HCT116 (cell line): ENCODE data around the gene PPP2R3A. TPM values are rescaled to one million over a fixed set of nuclear protein-coding genes. Genes with fewer than 3 reads are reported as not detected.
A peak's percentile ranks its signal among the peaks of the same experiment; 100 is the strongest.

Source experiments
- ATAC-seq: fragments of 200-7000 bp; cut with Tn5 transposase; 2 replicates; pipeline ENCODE4 v1.9.1; 2020; ENCODE audit warnings: mild to moderate bottlenecking, moderate library complexity
- BruUV-seq: library from RNA; stranded (reverse); fragments of 400-500 nt; replicated peaks from 2 replicates; lab custom pipeline; 2021; lab: Mats Ljungman, UMichigan
- CTCF ChIA-PET: fragments of 300-600 bp; sonication (Branson Sonifier 250); formaldehyde crosslinking; loops from one replicate; lab custom pipeline; 2021; ENCODE audit warnings: antibody characterized with exemption; lab: Charles Lee
- POLR2A ChIA-PET: fragments of 300-600, 350-600 bp; sonication (Branson Sonifier 250); formaldehyde crosslinking; loops from one replicate; lab custom pipeline; 2021; ENCODE audit warnings: antibody characterized with exemption; lab: Charles Lee
- RAD21 ChIA-PET, 2 experiments: fragments of 300-600 bp; sonication (Branson Sonifier 250); formaldehyde crosslinking; loops; one replicate each; lab custom pipeline; 2023; ENCODE audit warnings: low total read pairs in 2 of 2; ENCODE audit not compliant: uncharacterized antibody in 2 of 2, unreplicated experiment in 2 of 2, low non-redundant PET in 1 of 2; lab: Charles Lee
- DNase-seq: peaks from one replicate; pipeline ENCODE4 v3.0.0-alpha.2; 2010; ENCODE audit warnings: low read depth, low spot score
- H2AFZ ChIP-seq: fragments of 200-600 bp; shearing (Covaris generic), sonication (generic); 2 replicates; pipeline ENCODE4 v1.6.1; 2017; ENCODE audit warnings: low read depth, mixed run types, mixed read lengths, antibody characterized with exemption, low read length; ENCODE audit not compliant: poor library complexity, severe bottlenecking
- H3K27ac ChIP-seq: 2 replicates; pipeline ENCODE4 v1.5.1; 2012; ENCODE audit warnings: low read depth, low read length
- H3K27me3 ChIP-seq: fragments of 200-600 bp; sonication (generic); 2 replicates; pipeline ENCODE4 v1.6.1; 2016; ENCODE audit warnings: mixed run types, low read length, mixed read lengths; ENCODE audit not compliant: insufficient read depth
- H3K36me3 ChIP-seq, 2 experiments: fragments of 200-500 bp in 1 of 2; fragments of 200-600 bp in 1 of 2; sonication (Bioruptor generic) in 1 of 2; sonication (generic) in 1 of 2; 2 replicates each; pipeline versions ENCODE4 v1.5.1 to v1.6.1; 2014 to 2016; ENCODE audit warnings: low read length in 2 of 2, inconsistent platforms in 1 of 2, mixed read lengths in 1 of 2, mixed run types in 1 of 2; ENCODE audit not compliant: insufficient read depth in 2 of 2, control insufficient read depth in 1 of 2
- H3K4me1 ChIP-seq, 2 experiments: fragments of 200-600 bp in 1 of 2; sonication (generic) in 1 of 2; 2 replicates each; pipeline versions ENCODE4 v1.5.1 to v1.6.1; 2012 to 2017; ENCODE audit warnings: low read length in 2 of 2, inconsistent platforms in 1 of 2, mild to moderate bottlenecking in 1 of 2, mixed read lengths in 1 of 2, mixed run types in 1 of 2, moderate library complexity in 1 of 2; ENCODE audit not compliant: insufficient read depth in 2 of 2, control insufficient read depth in 1 of 2
- H3K4me2 ChIP-seq: fragments of 200-600 bp; sonication (generic); 2 replicates; pipeline ENCODE4 v1.6.1; 2017; ENCODE audit warnings: mixed run types, low read length, mixed read lengths
- H3K4me3 ChIP-seq, 2 experiments: fragments of 200-600 bp in 1 of 2; sonication (generic) in 1 of 2; replicated peaks in 1 of 2; 2 replicates each; pipeline ENCODE4 v1.5.1; 2011 to 2016; ENCODE audit warnings: low read length in 2 of 2, control low read depth in 1 of 2, low read depth in 1 of 2, mild to moderate bottlenecking in 1 of 2, mixed read lengths in 1 of 2, mixed run types in 1 of 2
- H3K79me2 ChIP-seq: fragments of 200-600 bp; sonication (generic); 2 replicates; pipeline ENCODE4 v1.6.1; 2017; ENCODE audit warnings: mild to moderate bottlenecking, mixed run types, low read length, moderate library complexity, mixed read lengths; ENCODE audit not compliant: insufficient read depth
- H3K9ac ChIP-seq: fragments of 200-600 bp; sonication (generic); 2 replicates; pipeline ENCODE4 v1.6.1; 2016; ENCODE audit warnings: low read length, mixed read lengths
- H3K9me2 ChIP-seq: fragments of 200-600 bp; sonication (generic), shearing (Covaris generic); 2 replicates; pipeline ENCODE4 v1.6.1; 2017; ENCODE audit warnings: mixed run types, mild to moderate bottlenecking, moderate library complexity; ENCODE audit not compliant: insufficient read depth
- H3K9me3 ChIP-seq, 2 experiments: fragments of 200-500 bp in 1 of 2; fragments of 200-600 bp in 1 of 2; sonication (Bioruptor generic) in 1 of 2; sonication (generic) in 1 of 2; 2 replicates each; pipeline ENCODE4 v1.6.1; 2014 to 2017; ENCODE audit warnings: low read length in 2 of 2, mixed read lengths in 2 of 2, inconsistent platforms in 1 of 2, low read depth in 1 of 2, mild to moderate bottlenecking in 1 of 2, mixed run types in 1 of 2, moderate library complexity in 1 of 2; ENCODE audit not compliant: control insufficient read depth in 1 of 2, insufficient read depth in 1 of 2
- H4K20me1 ChIP-seq: fragments of 200-600 bp; sonication (generic), shearing (Covaris generic); 2 replicates; pipeline ENCODE4 v1.6.1; 2017; ENCODE audit warnings: mixed run types, mild to moderate bottlenecking, moderate library complexity; ENCODE audit not compliant: insufficient read depth
- CBX3 ChIP-seq: IDR thresholded peaks from 2 replicates; pipeline ENCODE4 v1.6.1; 2012; ENCODE audit warnings: low read depth
- EGR1 ChIP-seq: IDR thresholded peaks from 2 replicates; pipeline ENCODE4 v1.6.1; 2012; ENCODE audit warnings: low read depth
- EZH2 ChIP-seq: fragments of 200-600 bp; sonication (generic); IDR thresholded peaks from 2 replicates; pipeline ENCODE4 v1.6.1; 2017; ENCODE audit warnings: antibody characterized with exemption, mixed run types
- FOSL1 ChIP-seq: IDR thresholded peaks from 2 replicates; pipeline ENCODE4 v1.6.1; 2012; ENCODE audit warnings: low read depth
- JUND ChIP-seq: IDR thresholded peaks from 2 replicates; pipeline ENCODE4 v1.6.1; 2012
- POLR2AphosphoS5 ChIP-seq: IDR thresholded peaks from 2 replicates; pipeline ENCODE4 v1.6.1; 2011; ENCODE audit warnings: mild to moderate bottlenecking, low read depth, low read length, moderate library complexity
- TCF7L2 ChIP-seq: IDR thresholded peaks from 2 replicates; pipeline ENCODE4 v1.7.0; 2011; ENCODE audit warnings: borderline replicate concordance, inconsistent platforms; ENCODE audit not compliant: insufficient read depth, insufficient read length; ENCODE audit errors: extremely low read depth
- YY1 ChIP-seq: IDR thresholded peaks from 2 replicates; pipeline ENCODE4 v1.6.1; 2011; ENCODE audit warnings: low read length, low read depth, moderate library complexity, mild to moderate bottlenecking; ENCODE audit not compliant: insufficient replicate concordance; ENCODE audit errors: extremely low read depth
- ZFX ChIP-seq: fragments of 450-650 bp; IDR thresholded peaks from 2 replicates; pipeline ENCODE4 v1.6.1; 2017
- intact Hi-C: fragments of 100-400 bp; cut with micrococcal nuclease; formaldehyde crosslinking; loops from 2 replicates; pipeline ENCODE4 v1.10.0; 2022
- total RNA-seq: library from RNA; stranded (reverse); gene quantifications from one replicate; pipeline ENCODE4 v1.2.1, GENCODE V29; 2021; ENCODE audit not compliant: unreplicated experiment
- TF ChIP-seq, protein P1 (sequence below): IDR thresholded peaks from 2 replicates; pipeline ENCODE4 v1.6.1; 2012; ENCODE audit warnings: low read depth
- TF ChIP-seq, protein P2 (sequence below), 3 experiments: fragments of 200-600 bp in 1 of 3; sonication (generic) in 1 of 3; IDR thresholded peaks in 2 of 3; conservative IDR thresholded peaks in 1 of 3; 2 replicates each; pipeline ENCODE4 v1.5.1; 2012 to 2017; ENCODE audit warnings: low read depth in 2 of 3, low read length in 2 of 3, antibody characterized with exemption in 1 of 3, borderline replicate concordance in 1 of 3, control low read depth in 1 of 3, mild to moderate bottlenecking in 1 of 3, mixed read lengths in 1 of 3, mixed run types in 1 of 3, moderate library complexity in 1 of 3; ENCODE audit not compliant: insufficient read depth in 1 of 3

PPP2R3A gene
- total RNA-seq, 1 experiment from 2014 or later: 6.1 TPM

DNA sequence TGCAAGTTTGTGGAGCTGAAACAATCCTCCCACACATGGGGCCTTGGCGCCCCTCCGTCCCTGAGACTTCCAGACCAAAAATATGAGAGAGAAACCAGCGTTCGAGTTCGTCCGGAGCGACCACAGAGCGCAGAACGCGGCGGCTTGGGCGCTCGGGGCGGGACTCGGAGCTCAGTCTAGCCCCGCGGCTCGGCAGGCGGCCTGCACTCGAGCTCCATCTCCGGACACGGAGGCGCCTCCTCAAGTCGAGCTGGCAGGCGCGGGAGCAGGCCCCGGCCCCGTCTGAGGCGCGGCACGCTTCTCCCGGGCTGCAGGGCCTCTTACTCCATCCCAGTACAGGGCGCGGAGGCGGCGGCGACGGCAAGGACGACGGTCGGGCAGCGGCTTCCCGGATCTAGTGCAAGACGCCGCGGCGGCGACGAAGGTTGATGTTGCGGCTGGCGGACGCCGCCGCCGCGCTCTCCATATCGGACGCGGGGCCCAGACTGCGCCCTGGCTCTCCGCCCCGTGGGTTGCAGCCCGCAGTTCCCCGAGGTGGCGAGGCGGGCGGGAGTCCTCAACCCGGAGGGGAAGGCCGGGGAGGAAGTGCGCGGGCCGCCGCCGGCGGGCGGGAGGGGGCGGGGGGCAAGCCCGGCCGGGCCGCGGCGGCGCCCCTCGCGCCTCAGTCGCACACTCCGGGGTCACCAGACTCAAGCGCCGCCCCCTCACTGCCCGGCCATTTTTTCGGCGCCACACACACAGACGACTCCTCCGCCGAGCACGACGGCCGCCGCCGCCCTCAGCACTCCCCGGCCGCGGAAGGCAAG, 229.9 kb downstream of the PPP2R3A start:
- Histone ChIP-seq H2AFZ (no peak overlapping the region), H3K9me2 (no peaks in the 10 kb centered on the region), H4K20me1 (peaks cover 26% of the 10 kb centered on the region; the same call in 1 of the 2 replicates), H3K4me1 (peaks cover 34 to 47% of the 10 kb centered on the region in 2 experiments), H3K9me3 (no peaks in the 10 kb centered on the region), H3K27ac (peak overlapping the region; percentile 96), H3K79me2 (peaks cover 51% of the 10 kb centered on the region), H3K4me3 (peak overlapping the region; percentile 52 to 83), H3K36me3 (no peaks in the 10 kb centered on the region; a peak in 1 of 4 replicates), H3K4me2 (peak overlapping the region; percentile 85), H3K27me3 (no peaks in the 10 kb centered on the region), H3K9ac (peak overlapping the region; percentile 93)
- DNase-seq: peak; percentile 22
- no TSS peak for BruUV-seq
- TF ChIP-seq, protein P1, sequence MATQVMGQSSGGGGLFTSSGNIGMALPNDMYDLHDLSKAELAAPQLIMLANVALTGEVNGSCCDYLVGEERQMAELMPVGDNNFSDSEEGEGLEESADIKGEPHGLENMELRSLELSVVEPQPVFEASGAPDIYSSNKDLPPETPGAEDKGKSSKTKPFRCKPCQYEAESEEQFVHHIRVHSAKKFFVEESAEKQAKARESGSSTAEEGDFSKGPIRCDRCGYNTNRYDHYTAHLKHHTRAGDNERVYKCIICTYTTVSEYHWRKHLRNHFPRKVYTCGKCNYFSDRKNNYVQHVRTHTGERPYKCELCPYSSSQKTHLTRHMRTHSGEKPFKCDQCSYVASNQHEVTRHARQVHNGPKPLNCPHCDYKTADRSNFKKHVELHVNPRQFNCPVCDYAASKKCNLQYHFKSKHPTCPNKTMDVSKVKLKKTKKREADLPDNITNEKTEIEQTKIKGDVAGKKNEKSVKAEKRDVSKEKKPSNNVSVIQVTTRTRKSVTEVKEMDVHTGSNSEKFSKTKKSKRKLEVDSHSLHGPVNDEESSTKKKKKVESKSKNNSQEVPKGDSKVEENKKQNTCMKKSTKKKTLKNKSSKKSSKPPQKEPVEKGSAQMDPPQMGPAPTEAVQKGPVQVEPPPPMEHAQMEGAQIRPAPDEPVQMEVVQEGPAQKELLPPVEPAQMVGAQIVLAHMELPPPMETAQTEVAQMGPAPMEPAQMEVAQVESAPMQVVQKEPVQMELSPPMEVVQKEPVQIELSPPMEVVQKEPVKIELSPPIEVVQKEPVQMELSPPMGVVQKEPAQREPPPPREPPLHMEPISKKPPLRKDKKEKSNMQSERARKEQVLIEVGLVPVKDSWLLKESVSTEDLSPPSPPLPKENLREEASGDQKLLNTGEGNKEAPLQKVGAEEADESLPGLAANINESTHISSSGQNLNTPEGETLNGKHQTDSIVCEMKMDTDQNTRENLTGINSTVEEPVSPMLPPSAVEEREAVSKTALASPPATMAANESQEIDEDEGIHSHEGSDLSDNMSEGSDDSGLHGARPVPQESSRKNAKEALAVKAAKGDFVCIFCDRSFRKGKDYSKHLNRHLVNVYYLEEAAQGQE: no peak
- no peak for TF ChIP-seq JUND
- peak; percentile 96 for TF ChIP-seq ZFX
- TF ChIP-seq, protein P2, sequence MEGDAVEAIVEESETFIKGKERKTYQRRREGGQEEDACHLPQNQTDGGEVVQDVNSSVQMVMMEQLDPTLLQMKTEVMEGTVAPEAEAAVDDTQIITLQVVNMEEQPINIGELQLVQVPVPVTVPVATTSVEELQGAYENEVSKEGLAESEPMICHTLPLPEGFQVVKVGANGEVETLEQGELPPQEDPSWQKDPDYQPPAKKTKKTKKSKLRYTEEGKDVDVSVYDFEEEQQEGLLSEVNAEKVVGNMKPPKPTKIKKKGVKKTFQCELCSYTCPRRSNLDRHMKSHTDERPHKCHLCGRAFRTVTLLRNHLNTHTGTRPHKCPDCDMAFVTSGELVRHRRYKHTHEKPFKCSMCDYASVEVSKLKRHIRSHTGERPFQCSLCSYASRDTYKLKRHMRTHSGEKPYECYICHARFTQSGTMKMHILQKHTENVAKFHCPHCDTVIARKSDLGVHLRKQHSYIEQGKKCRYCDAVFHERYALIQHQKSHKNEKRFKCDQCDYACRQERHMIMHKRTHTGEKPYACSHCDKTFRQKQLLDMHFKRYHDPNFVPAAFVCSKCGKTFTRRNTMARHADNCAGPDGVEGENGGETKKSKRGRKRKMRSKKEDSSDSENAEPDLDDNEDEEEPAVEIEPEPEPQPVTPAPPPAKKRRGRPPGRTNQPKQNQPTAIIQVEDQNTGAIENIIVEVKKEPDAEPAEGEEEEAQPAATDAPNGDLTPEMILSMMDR (IDR thresholded peaks at IDR 0.05 in 2 of 3, conservative IDR thresholded peaks at IDR 0.05 in 1 of 3; ENCODE audit: borderline replicate concordance in 1 of 3, insufficient read depth in 1 of 3, low read depth in 2 of 3, low read length in 2 of 3): no peak
- peak; percentile 46 for TF ChIP-seq YY1
- peak; percentile 66 for TF ChIP-seq POLR2AphosphoS5
- TF ChIP-seq EZH2: no peak
- TF ChIP-seq TCF7L2: peak; percentile 15
- no peak for TF ChIP-seq CBX3
- TF ChIP-seq EGR1: no peak
- TF ChIP-seq FOSL1: no peak
- ChIA-PET RAD21 (interaction anchor here in 1 of 2 experiments (0.6 to 1.0 kb wide), 2 partner anchors 15 to 557 kb away, joined by 6 to 10 read pairs; partner anchors contain the start of gene STAG1), POLR2A (interaction anchor here (0.7 to 1.3 kb wide), 6 partner anchors 9 to 557 kb away, joined by 3 to 4 read pairs (median 4); partner anchors contain the start of gene STAG1), CTCF (no interaction called here)
- intact Hi-C loops: loop anchor here (1.0 to 5.0 kb wide), 3 partner anchors 55 to 557 kb away; partner anchors contain the start of genes PCCB, PPP2R3A and STAG1
- ATAC-seq: peak; percentile 57
